Measurements from ENCODE around the gene DNAH9. TPM values are rescaled to one million over a fixed set of nuclear protein-coding genes. Genes with fewer than 3 reads are reported as not detected.

Gene DNAH9
- total RNA-seq, 1 experiment from 2014 or later, result 0.22 TPM

DNA sequence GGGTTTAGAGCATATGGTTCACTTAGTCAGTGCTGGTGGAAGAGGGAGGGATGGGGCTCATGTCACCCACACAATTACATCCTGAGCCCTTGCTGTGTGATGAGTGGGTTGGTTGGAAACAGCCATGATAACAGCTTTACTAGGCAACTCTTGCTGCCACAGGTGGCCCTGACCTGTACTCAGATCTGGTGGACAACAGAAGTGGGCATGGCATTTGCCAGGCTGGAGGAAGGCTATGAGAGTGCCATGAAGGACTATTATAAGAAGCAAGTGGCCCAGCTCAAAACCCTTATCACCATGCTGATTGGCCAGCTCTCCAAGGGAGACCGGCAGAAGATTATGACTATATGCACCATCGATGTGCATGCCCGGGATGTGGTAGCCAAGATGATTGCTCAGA lies 105.8 kb downstream of the DNAH9 start:
- Mint-ChIP-seq H3K36me3 (ENCODE audit: insufficient read depth in 1 of 3, low read depth in 3 of 3) (peaks cover 0 to 2% (median 0%) of the 10 kb centered on the region in 3 experiments; a peak in 1 of 7 replicates), H3K27me3 (ENCODE audit: low read depth) (no peaks in the 10 kb centered on the region), H3K27ac (no peak overlapping the region), H3K9me3 (no peaks in the 10 kb centered on the region), H3K4me1 (peaks cover 9 to 11% of the 10 kb centered on the region in 2 experiments), H3K4me3 (no peak overlapping the region)
- Histone ChIP-seq H2BK20ac (ENCODE audit: low read depth, low read length, poor library complexity, severe bottlenecking) (no peak overlapping the region), H4K91ac (ENCODE audit: insufficient read length, low read depth, low read length) (no peak overlapping the region), H2AFZ (ENCODE audit: low read length) (no peak overlapping the region), H3K4ac (ENCODE audit: low read depth, low read length) (no peak overlapping the region), H3K4me2 (ENCODE audit: insufficient read depth, insufficient read length, low read length) (no peak overlapping the region), H3K9ac (ENCODE audit: extremely low read depth, insufficient read length, low read length) (no peak overlapping the region), H3T11ph (ENCODE audit: low read length) (no peak overlapping the region), H3K56ac (ENCODE audit: insufficient read length, low read depth, low read length) (no peak overlapping the region), H3K14ac (ENCODE audit: insufficient read depth, low read length) (0 out of 2 replicates have a peak overlapping the region, but pooled peaks have one; percentile 8), H2BK15ac (ENCODE audit: low read depth, low read length) (no peak overlapping the region), H4K8ac (replicated peaks; ENCODE audit: insufficient read length, low read depth, low read length) (peak overlapping the region; percentile 54), H3K23me2 (ENCODE audit: insufficient read length, low read depth, low read length, poor library complexity, severe bottlenecking) (no peaks in the 10 kb centered on the region), H2BK120ac (ENCODE audit: low read depth, low read length, poor library complexity, severe bottlenecking) (no peak overlapping the region), H2BK12ac (ENCODE audit: insufficient read length, low read depth, low read length) (no peak overlapping the region), H3K79me1 (ENCODE audit: insufficient read depth, low read depth, low read length, poor library complexity, severe bottlenecking) (no peaks in the 10 kb centered on the region), H2BK5ac (ENCODE audit: insufficient read length, low read length) (no peak overlapping the region), H3K4me1 (ENCODE audit: insufficient read depth, low read length) (peaks cover 4% of the 10 kb centered on the region; the same call in 1 of the 2 replicates), H3K27me3 (ENCODE audit: insufficient read depth, low read length) (no peaks in the 10 kb centered on the region), H3K9me3 (ENCODE audit: control insufficient read depth, low read depth, low read length) (no peaks in the 10 kb centered on the region), H3K18ac (ENCODE audit: insufficient read length, low read depth, low read length) (no peak overlapping the region), H3K79me2 (ENCODE audit: insufficient read depth, low read length) (no peaks in the 10 kb centered on the region), H2AK5ac (ENCODE audit: insufficient read length, low read length) (no peak overlapping the region), H3K27ac (ENCODE audit: insufficient read length, low read depth, low read length) (no peak overlapping the region), H4K20me1 (ENCODE audit: control insufficient read depth, insufficient read depth, insufficient read length) (no peaks in the 10 kb centered on the region), H4K5ac (ENCODE audit: insufficient read length, low read depth, low read length) (no peak overlapping the region), H3K23ac (ENCODE audit: insufficient read length, low read depth, low read length) (no peak overlapping the region)
- TF ChIP-seq, protein P1, sequence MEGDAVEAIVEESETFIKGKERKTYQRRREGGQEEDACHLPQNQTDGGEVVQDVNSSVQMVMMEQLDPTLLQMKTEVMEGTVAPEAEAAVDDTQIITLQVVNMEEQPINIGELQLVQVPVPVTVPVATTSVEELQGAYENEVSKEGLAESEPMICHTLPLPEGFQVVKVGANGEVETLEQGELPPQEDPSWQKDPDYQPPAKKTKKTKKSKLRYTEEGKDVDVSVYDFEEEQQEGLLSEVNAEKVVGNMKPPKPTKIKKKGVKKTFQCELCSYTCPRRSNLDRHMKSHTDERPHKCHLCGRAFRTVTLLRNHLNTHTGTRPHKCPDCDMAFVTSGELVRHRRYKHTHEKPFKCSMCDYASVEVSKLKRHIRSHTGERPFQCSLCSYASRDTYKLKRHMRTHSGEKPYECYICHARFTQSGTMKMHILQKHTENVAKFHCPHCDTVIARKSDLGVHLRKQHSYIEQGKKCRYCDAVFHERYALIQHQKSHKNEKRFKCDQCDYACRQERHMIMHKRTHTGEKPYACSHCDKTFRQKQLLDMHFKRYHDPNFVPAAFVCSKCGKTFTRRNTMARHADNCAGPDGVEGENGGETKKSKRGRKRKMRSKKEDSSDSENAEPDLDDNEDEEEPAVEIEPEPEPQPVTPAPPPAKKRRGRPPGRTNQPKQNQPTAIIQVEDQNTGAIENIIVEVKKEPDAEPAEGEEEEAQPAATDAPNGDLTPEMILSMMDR (conservative IDR thresholded peaks at IDR 0.05), result no peak
- DNase-seq, result no peak
- WGBS (ENCODE audit: extremely low coverage, insufficient read length, low lambda C conversion rate), result no CpG with 5 or more reads among the region's 3 CpGs
